Stimulated activated CD8-positive, alpha-beta memory T cell treated with anti-CD3 and anti-CD28 coated beads, Interleukin-4, amount 100 ng/mL, for 1 hour (primary cell): ENCODE results near the gene ANK3.

Experiments used
- DNase-seq, 2 donors: peaks; one replicate each; pipeline ENCODE4 v3.0.0-alpha.2; 2020; ENCODE audit warnings: low read depth in 2 of 2, low spot score in 1 of 2

Gene ANK3

DNA sequence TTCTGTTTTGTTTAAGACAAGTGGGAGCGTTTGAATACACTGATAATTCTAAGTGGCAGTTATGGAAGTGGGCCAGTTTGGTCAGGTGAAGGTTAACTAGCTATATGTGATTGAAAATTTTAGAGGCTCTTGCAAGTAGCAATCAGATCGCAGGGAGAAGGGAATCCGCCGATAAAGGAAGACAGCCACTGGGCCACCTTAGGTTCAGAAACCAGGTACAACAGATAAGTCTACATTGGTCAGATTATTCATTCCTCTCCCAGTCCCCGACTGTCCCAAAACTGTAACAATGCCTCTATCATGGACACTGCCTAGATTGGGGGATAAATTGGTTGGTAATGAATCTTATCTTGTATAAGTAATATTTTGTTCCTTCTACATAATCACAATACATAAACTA is 8.9 kb downstream of the ANK3 start:
- no peak for DNase-seq

DNA sequence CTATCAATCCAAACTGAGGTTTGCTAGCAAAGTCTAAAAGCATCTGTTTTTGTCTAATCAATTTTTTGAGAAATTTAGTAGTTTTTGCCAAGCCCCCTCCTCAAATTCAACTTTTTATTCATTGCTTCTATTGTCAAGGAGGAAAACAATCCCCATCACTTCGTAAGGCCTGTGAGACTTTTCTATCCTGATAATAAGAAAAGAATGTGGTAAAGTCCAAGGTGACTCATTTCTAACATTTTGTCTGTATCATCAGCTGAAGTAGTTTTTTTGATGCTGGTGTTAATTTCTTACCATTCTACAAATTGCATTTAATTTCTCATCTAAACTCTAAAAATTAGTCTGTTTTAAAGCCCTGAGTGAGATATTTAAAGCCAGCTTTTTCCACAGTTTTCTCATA is 11.7 kb downstream of the ANK3 start:
- no peak for DNase-seq

- no peak for DNase-seq
Observed at GRCh38 chr10:60377042-60377352, 12.7 kb downstream of the ANK3 start.

GRCh38 chr10:60376221-60377041 is 13.2 kb downstream of the ANK3 start:
- no peak for DNase-seq

GRCh38 chr10:60375293-60376004 is 14.2 kb downstream of the ANK3 start:
- no peak for DNase-seq

GRCh38 chr10:60374836-60375235 is 14.8 kb downstream of the ANK3 start:
- no peak for DNase-seq

DNA sequence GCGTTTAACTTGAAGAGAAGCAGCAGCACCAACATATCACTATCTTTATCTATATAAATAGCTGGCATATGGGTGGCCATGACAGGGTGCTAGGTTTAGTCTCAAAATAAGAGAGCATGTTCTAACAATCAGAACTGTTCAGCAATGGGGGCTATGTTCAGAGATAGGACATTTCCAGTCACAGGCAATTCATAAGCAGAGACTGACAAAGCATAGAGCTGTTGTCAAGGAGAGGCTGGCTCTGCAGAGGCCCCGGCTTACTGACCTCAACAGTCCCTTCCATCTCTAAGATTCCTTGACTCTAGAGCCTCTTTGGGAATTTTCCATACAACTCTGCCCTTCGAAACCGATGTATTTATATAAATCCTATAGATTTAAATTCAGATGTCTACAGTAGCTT is 17.2 kb downstream of the ANK3 start:
- DNase-seq = no peak

GRCh38 chr10:60369547-60369930 is 20.1 kb downstream of the ANK3 start:
- DNase-seq = no peak

DNA sequence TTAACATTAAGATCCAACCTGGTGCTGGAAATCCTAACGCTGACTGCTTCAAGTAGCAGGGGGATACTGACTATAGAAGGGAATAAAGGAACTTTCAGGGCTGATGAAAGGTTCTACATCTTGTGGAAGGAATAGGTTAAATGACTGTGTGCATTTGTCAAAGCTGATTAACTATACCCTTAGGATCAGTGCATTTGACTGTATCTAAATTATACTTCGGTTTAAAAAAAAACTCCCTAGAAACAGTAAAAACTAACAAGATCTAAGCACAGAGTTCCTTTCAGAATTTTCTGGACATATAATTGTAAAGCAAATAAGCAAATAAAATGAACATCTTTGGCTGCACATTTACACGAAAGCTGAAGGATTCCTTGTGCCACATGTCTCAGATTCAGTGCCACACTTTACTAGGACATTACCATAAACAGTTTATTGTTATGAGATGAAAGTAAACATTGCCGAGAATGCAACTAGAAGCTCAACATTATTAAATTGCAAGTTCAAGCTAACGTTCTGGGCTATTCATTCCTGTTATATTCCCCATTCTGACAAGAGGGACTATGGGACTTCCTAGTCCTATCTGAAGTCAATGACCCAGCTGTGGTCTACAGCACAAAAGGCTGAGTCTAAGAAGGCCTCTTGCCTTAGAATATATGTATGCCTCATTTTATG is 20.7 kb downstream of the ANK3 start:
- DNase-seq = no peak

DNA sequence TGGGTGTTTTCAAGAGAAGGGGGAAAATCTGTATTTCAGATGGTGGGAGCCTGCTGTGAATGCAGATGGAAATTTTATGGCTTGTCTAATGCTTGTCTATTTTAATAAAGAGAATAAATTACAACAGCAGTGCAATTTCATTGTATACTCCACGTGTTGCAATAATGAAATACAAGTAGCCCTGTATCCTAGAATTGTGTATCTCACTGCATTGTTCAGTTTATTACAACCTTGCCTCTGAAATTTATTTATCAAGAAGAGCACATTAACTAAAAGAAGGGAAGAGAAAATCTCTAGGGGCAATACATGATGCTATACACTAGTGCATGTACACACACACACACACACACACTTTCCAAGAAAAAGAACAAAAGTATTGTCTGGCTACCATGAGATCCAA is 21.8 kb downstream of the ANK3 start:
- no peak for DNase-seq

DNA sequence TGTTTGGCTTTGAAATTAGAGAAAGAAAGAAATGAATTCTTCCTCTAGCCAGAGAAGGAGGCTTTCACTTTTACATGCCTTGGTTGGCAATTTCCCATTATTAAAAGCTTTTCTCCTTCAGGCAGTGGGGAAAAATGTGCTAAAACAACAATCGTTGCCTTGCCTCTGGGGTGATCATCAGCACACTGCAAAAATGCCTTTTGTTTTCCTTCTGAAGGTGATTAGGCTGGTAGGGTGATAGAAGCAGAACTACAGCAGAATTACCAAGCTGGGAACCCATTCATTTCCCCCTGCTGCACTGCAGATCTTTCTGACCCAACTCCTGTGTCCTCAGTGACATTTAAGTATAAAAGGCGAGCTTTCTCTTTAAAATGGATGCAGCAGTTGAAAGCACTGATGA is 22.2 kb downstream of the ANK3 start:
- DNase-seq = no peak

GRCh38 chr10:60367024-60367423 is 22.7 kb downstream of the ANK3 start:
- DNase-seq = no peak

DNA sequence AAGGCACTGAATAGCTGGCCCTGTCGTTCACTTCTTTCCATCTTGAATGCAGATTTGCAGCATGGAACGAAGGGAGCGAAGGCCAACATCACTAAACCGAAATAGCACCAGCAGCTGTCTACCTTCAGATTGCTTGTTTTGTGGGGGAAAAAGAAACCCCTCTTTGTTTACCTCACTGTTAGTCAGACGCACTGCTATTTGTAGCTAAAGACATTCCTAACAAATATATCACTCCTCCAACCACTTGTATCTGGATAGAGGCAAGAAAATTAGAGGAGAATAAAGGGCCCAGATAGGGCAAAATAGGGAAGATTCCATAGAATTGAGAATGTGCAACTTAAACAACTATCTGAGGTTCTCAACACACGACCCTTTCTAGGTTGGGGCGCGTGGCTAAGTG is 26.5 kb downstream of the ANK3 start:
- DNase-seq = no peak

- no peak for DNase-seq
Observed at GRCh38 chr10:60362461-60362860, 27.2 kb downstream of the ANK3 start.

DNA sequence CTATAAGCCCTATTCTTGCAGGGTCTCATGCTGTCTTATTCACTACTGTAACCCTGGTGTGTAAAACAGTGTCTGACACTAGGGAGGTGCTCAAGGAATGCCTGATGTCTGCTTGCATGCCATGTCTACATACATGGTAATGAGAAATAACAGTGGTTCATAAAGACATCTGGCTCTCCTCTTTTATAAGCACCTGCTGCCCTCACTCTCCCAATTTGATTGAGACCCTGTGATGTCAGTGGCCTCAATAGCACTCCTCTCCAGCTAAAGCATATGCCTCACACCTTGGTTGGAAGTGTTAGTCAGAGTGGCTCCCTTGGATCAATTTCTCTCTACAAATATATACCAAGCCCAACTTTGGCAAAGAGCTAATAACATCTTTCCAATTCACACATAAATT is 30.6 kb downstream of the ANK3 start:
- DNase-seq = no peak

GRCh38 chr10:60358282-60358681 is 31.4 kb downstream of the ANK3 start:
- DNase-seq = no peak

DNA sequence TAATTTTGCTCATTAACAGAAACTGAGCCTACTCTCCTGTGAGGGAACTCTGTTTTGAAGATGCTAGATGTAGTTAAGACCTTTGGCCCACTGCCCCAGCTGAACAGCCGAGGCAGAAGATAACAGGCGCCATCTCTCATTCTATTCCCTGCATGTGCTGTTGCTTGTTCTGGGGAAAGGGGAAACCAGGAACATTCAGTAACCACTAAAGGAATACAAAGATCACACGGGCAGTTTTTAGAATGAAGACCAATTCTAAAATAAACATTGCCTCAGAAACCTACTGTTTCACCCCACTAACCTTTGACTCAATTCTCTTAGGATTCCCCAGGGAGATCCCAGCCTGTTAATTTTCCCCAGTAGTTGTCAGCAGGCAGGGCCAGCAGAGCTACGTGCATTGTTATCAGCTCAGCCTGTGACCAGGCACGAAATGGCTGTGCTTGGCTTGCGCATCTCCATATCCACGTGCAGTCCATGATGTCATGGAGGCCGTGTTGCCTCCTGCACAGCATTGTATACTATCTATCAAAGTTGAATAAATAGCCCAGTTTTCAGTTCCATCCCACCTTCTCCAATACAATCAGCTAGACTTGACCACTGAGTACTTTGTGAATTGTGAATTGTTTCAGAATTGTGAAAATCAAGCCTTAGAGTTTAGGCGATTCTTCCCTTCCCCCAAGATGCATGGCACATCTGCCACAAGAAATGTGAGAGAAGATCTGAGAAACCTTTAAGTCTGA is 36.0 kb downstream of the ANK3 start:
- no peak for DNase-seq

- no peak for DNase-seq
Observed at GRCh38 chr10:60352105-60352504, 37.6 kb downstream of the ANK3 start.

GRCh38 chr10:60351191-60351853 is 38.4 kb downstream of the ANK3 start:
- DNase-seq = no peak

- DNase-seq = no peak
Observed at GRCh38 chr10:60350400-60350799, 39.3 kb downstream of the ANK3 start.

DNA sequence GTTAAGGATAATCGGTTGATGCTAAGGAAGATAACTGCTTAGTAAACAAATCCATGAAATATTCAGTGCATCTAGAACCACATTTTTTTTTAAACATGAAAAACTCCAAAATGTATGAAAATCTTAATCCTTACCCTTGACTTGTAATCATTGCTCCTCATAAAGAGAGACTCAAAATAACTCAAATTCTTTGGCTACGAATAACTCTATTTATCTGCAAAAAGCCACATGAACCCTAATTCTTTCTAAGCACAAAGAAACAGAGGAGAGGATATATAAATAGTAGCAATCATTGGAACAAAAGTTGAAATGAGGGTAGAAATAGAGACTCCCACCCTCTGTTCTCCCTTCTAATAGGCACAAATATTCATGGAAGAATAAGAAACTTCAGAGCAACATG is 40.2 kb downstream of the ANK3 start:
- no peak for DNase-seq
